OCI-LY3 (cell line): ENCODE data around the gene GCSH.

ENCODE experiments used
- H2AFZ ChIP-seq: fragments of 200-600, 300-600 bp; shearing (Covaris generic); 2 replicates; pipeline ENCODE4 v1.6.0; 2014; ENCODE audit warnings: antibody characterized with exemption, low read depth, low read length
- H3K27ac ChIP-seq: fragments of 200-600, 300-600 bp; sonication (generic); 2 replicates; pipeline ENCODE4 v1.5.1; 2014; ENCODE audit warnings: mild to moderate bottlenecking, low read length, moderate library complexity, mixed read lengths
- H3K27me3 ChIP-seq: fragments of 200-600, 300-600 bp; sonication (generic); 2 replicates; pipeline ENCODE4 v1.6.1; 2014; ENCODE audit warnings: low read depth, low read length, mixed read lengths
- H3K36me3 ChIP-seq: fragments of 200-600, 300-600 bp; sonication (generic); replicated peaks from 2 replicates; pipeline ENCODE3; 2014; ENCODE audit warnings: low read depth, low read length, mixed read lengths
- H3K4me1 ChIP-seq: fragments of 300-600, 200-600 bp; sonication (generic); 2 replicates; pipeline ENCODE4 v1.6.1; 2014; ENCODE audit warnings: low read length, mixed read lengths
- H3K4me2 ChIP-seq: fragments of 200-600, 300-600 bp; sonication (generic); 2 replicates; pipeline ENCODE4 v1.6.1; 2014; ENCODE audit warnings: low read length, mixed read lengths
- H3K4me3 ChIP-seq: fragments of 300-600, 200-600 bp; sonication (generic); 2 replicates; pipeline ENCODE4 v1.5.1; 2014; ENCODE audit warnings: antibody characterized with exemption, mild to moderate bottlenecking, low read length, moderate library complexity
- H3K79me2 ChIP-seq: fragments of 300-600, 200-600 bp; shearing (Covaris generic); 2 replicates; pipeline ENCODE4 v1.6.1; 2014; ENCODE audit warnings: mild to moderate bottlenecking, low read length, mixed read lengths
- H3K9ac ChIP-seq: fragments of 300-600, 200-600 bp; shearing (Covaris generic); 2 replicates; pipeline ENCODE4 v1.6.0; 2014; ENCODE audit warnings: mild to moderate bottlenecking, low read length, moderate library complexity
- H3K9me3 ChIP-seq: fragments of 200-600, 300-600 bp; shearing (Covaris generic); 2 replicates; pipeline ENCODE4 v1.6.1; 2014; ENCODE audit warnings: low read length, mixed read lengths; ENCODE audit not compliant: insufficient read depth
- H4K20me1 ChIP-seq: fragments of 200-600, 300-600 bp; sonication (generic); 2 replicates; pipeline ENCODE4 v1.6.1; 2016; ENCODE audit warnings: low read length, mixed read lengths; ENCODE audit not compliant: insufficient read depth
- CTCF ChIP-seq: fragments of 200-600, 300-600 bp; sonication (generic); IDR thresholded peaks from 2 replicates; pipeline ENCODE4 v1.5.1; 2014; ENCODE audit warnings: antibody characterized with exemption, low read length, low read depth
- EZH2phosphoT487 ChIP-seq: fragments of 200-600 bp; shearing (Covaris generic); IDR thresholded peaks from 2 replicates; pipeline ENCODE4 v1.6.1; 2018; ENCODE audit warnings: antibody characterized with exemption, mixed run types, low read depth

GCSH gene

DNA sequence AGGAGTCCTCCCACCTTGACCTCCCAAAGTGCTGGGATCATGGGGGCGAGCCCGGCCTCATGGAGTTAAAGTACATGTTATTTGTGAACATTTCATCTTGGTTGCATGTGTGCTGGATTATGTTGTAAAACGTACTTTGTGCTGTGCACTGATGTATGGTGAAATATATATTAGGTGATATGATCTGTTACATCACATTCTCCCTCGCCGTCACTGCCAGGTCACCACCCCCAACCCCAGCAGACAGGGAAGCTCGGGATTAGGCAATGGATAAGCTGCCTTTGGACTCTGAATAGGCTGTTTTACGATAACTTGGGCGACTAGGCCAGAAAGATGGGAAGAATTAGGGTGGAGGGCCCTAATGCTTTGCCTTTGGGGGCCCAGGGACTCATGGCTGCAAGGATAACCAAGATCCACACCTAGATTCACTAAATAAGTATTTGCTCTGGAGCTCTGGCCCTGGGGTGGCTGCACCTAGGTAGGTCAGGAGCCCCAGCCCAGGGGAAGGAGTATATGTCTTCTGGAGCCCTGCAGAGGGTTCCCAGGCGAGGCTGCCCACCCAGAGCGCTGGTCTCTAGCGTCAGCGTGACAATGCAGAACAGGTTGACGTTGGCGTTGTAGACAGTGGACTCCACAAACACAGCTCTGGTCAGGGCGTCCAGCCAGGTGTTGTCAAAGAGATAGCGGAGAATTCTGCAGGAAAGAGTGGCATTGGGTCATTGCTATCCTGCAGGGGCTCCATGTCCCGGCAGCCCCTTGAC is 27.1 kb upstream of the GCSH start:
- Histone ChIP-seq H3K4me2 (no peak overlapping the region), H2AFZ (no peak overlapping the region), H3K79me2 (no peaks in the 10 kb centered on the region)

GRCh38 chr16:81121474-81121990 is 25.3 kb upstream of the GCSH start:
- TF ChIP-seq EZH2phosphoT487 (no peak), CTCF (no peak)
- H4K20me1 ChIP-seq: no peaks in the 10 kb centered on the region
- peaks cover 5% of the 10 kb centered on the region; the same call in 1 of the 2 replicates for H3K27me3 ChIP-seq
- no peak overlapping the region for H3K4me3 ChIP-seq
- H3K36me3 ChIP-seq: no peaks in the 10 kb centered on the region
- no peaks in the 10 kb centered on the region for H3K9me3 ChIP-seq
- no peak overlapping the region for H3K9ac ChIP-seq
- H3K4me2 ChIP-seq: no peak overlapping the region
- no peaks in the 10 kb centered on the region for H3K79me2 ChIP-seq
- H3K27ac ChIP-seq: no peak overlapping the region
- H3K4me1 ChIP-seq: no peaks in the 10 kb centered on the region
- H2AFZ ChIP-seq: no peak overlapping the region

More for the DNA sequence above, 27.1 kb upstream of the GCSH start:
- Histone ChIP-seq H3K27me3 (peaks cover 12% of the 10 kb centered on the region; the same call in 1 of the 2 replicates), H4K20me1 (no peaks in the 10 kb centered on the region), H3K4me3 (no peak overlapping the region), H3K36me3 (no peaks in the 10 kb centered on the region), H3K9me3 (no peaks in the 10 kb centered on the region), H3K4me1 (no peaks in the 10 kb centered on the region), H3K27ac (no peak overlapping the region), H3K9ac (no peak overlapping the region)
- TF ChIP-seq CTCF (no peak), EZH2phosphoT487 (no peak)

- no peak overlapping the region for H3K27ac ChIP-seq
- H3K4me1 ChIP-seq: no peaks in the 10 kb centered on the region
- TF ChIP-seq CTCF (no peak), EZH2phosphoT487 (no peak)
- no peak overlapping the region for H3K4me2 ChIP-seq
- H3K27me3 ChIP-seq: peaks cover 5% of the 10 kb centered on the region; the same call in 1 of the 2 replicates
- no peak overlapping the region for H3K9ac ChIP-seq
- H4K20me1 ChIP-seq: no peaks in the 10 kb centered on the region
- no peaks in the 10 kb centered on the region for H3K36me3 ChIP-seq
- H2AFZ ChIP-seq: no peak overlapping the region
- no peak overlapping the region for H3K4me3 ChIP-seq
- H3K9me3 ChIP-seq: no peaks in the 10 kb centered on the region
- H3K79me2 ChIP-seq: no peaks in the 10 kb centered on the region
Measured at GRCh38 chr16:81117436-81117835, 21.2 kb upstream of the GCSH start.

DNA sequence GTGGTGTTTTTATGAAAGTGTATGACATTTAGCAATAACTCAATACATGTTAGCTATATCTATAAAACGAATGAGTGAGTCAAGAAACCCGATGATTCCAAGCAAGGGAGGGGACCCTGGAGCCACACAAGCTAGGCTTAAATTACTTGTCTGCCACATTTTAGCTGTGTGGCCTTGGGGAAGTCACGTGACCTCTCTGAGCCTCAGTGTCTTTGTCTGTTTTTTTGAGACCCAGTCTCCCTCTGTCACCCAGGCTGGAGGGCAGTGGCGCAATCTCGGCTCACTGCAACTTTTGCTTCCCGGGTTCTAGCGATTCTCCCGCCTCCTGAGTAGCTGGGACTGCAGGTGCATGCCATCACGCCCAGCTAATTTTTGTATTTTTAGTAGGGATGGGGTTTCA is 20.1 kb upstream of the GCSH start:
- Histone ChIP-seq H3K79me2 (no peaks in the 10 kb centered on the region), H3K27ac (no peak overlapping the region), H3K36me3 (no peaks in the 10 kb centered on the region), H3K4me2 (no peak overlapping the region), H2AFZ (no peak overlapping the region), H3K4me3 (no peak overlapping the region), H3K4me1 (no peaks in the 10 kb centered on the region), H3K9me3 (no peaks in the 10 kb centered on the region), H3K27me3 (peaks cover 5% of the 10 kb centered on the region; the same call in 1 of the 2 replicates), H4K20me1 (no peaks in the 10 kb centered on the region), H3K9ac (no peak overlapping the region)
- TF ChIP-seq CTCF (no peak), EZH2phosphoT487 (no peak)
